ENCODE measurements around the gene TUBA4B. TPM values are rescaled to one million over a fixed set of nuclear protein-coding genes. Genes with fewer than 3 reads are reported as not detected.
"Not testable (repeated sequence)": the region's sequence is repeated elsewhere in the genome, so short reads cannot be mapped to it uniquely, and the experiment has no call there.

Gene TUBA4B
- total RNA-seq, 1 experiment from 2014 or later: not detected

- DNase-seq (ENCODE audit: low read depth): peak; percentile 94
These were observed 21.4 kb downstream of the TUBA4B start for GRCh38 chr2:219274361-219274921.

DNA sequence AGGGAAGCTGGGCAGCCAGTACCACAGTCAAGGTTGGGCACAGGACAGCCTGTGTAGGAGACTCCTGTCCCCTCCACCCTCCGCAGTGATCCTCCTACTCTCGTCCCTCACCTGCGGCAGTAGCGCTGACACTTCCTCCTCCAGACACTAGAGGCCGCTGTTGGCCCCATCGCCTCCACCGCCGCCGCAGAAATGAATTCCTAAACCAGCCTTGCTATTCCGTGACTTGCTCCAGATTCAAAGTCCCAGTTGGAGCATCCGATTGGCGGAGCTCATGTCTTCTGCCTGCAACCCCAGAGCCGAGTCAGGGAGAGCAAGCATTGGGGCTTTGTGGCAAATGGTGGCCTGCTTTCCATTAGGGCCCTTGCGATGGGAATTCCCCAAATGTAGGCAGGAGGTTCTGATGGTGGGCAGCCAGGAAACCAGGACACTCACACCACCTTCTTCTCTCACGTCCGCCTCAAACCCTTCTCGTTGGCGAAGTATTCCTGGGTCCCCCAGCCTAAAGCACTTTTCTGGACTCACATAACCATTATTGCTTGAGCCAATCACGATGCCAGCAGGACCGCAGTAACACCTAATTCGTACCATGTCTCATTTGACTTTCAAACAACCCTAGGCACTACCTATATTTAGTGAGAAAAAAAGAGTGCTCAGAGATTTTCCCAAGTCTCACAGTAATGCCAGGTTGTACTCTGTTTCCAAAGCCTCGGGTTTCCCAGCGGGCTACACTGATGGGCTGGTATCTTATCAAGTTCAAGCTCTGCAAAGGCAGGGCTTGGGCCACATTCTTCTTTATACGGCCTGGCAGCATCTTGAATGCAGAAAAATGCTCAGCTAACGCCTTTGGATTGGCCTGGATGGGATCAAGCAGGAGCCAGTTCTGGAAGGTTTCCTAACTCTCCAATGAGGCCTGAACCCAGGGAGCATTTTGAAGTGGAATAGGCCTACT is 24.9 kb downstream of the TUBA4B start:
- peak; percentile 80 for DNase-seq (ENCODE audit: low read depth)

GRCh38 chr2:219278655-219279150 is 25.7 kb downstream of the TUBA4B start:
- DNase-seq (ENCODE audit: low read depth): no peak

GRCh38 chr2:219279151-219279915 is 26.3 kb downstream of the TUBA4B start, which contains the start of gene DNAJB2:
Gene DNAJB2 (plus strand): TSS chr2:219279366. CDS start chr2:219279834, 468 bp downstream.
- DNase-seq (ENCODE audit: low read depth): peak; percentile 99

GRCh38 chr2:219279916-219280516 is 27.0 kb downstream of the TUBA4B start:
- DNase-seq (ENCODE audit: low read depth): no peak

DNA sequence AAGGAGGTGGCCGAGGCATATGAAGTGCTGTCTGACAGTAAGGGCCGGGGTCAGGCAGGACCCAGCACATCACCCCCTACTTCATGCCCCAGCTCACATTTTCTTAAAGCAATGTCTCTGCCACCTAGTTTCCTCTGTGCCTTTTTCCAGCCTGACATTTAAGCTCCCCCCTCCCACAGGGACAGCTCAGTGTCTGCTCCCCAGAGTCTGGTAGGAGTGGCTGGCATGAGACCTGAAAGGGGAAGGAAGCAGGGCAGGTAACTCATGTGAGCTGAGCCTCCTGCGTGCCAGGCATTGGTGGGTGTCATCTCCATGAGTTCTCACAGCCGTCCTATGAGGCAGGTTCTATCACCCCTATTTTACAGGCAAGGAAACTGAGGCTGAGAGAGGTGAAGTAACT is 27.6 kb downstream of the TUBA4B start:
- no peak for DNase-seq (ENCODE audit: low read depth)

DNA sequence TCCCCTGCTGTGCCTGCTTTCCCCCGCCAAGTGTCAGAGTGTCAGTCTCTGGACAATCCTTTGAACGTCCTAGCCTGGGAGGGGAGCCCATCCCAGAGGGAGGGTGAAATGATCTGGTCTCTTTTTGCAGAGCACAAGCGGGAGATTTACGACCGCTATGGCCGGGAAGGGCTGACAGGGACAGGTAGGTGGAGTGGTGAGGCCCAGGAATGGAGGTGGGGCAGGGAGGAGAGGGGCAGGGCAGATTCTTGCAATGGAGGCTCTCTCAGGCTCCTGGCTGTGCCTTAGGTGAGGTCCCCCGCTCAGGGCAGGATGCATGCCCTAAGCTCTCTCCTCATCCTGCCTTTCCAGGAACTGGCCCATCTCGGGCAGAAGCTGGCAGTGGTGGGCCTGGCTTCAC is 28.5 kb downstream of the TUBA4B start:
- no peak for DNase-seq (ENCODE audit: low read depth)

GRCh38 chr2:219282375-219282774 is 29.3 kb downstream of the TUBA4B start:
- no peak for DNase-seq (ENCODE audit: low read depth)

GRCh38 chr2:219282943-219283581 is 30.0 kb downstream of the TUBA4B start:
- no peak for DNase-seq (ENCODE audit: low read depth)

DNA sequence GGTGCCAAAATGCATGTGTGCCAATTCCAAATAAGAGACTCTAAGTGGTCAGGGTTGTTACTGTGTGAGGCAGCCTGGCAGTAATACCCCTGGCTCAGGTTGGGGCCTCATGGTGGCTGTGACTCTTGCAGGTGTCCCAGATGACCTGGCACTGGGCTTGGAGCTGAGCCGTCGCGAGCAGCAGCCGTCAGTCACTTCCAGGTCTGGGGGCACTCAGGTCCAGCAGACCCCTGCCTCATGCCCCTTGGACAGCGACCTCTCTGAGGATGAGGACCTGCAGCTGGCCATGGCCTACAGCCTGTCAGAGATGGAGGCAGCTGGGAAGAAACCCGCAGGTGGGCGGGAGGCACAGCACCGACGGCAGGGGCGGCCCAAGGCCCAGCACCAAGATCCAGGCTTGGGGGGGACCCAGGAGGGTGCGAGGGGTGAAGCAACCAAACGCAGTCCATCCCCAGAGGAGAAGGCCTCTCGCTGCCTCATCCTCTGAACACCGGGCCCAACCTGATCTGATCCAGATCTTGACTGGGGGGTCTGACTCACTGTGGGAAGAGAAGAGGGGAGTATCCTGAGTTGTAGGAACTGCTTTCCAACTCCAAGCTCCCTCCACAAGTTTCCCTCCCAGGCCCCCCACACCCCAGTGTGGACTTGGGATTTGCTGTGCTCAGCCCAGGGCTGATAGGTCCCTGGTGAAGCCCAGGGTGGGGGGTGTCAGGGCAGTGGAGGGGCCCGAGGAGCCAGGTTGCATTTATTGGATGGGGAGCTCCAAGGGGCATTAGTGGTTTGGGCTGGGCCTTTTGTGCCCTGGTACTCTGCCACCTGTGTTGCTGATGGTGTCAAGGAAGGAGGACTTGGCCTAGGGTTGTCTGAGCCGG is 31.7 kb downstream of the TUBA4B start:
- no peak for DNase-seq (ENCODE audit: low read depth)

GRCh38 chr2:219285373-219285735 is 32.3 kb downstream of the TUBA4B start:
- DNase-seq (ENCODE audit: low read depth): no peak

DNA sequence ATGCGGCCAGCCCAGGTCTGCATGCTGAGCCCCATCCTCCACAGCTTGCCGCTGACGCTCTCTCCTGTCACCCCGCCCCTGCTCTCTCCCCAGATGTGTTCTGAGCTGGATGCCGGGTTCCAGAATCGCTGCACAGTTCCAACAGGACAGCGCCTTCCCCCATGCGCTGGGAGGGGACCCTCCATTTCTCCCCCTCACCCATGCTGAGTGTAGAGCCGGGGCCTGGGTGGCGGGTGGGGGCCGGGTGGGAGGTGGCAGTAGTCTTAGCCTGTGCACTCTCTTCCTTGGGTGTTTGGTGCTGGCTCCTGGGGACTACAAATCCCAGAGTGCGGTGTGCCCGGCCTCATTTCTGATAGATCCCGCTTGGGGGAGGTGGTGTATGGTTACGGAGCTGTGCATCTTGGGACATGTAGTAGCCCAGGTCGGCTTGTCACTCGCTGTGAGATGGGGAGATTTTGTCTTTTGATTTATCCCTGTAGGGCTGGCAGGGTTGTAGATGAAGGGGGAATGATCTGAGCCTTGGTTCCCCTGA is 32.9 kb downstream of the TUBA4B start:
- DNase-seq (ENCODE audit: low read depth): no peak

DNA sequence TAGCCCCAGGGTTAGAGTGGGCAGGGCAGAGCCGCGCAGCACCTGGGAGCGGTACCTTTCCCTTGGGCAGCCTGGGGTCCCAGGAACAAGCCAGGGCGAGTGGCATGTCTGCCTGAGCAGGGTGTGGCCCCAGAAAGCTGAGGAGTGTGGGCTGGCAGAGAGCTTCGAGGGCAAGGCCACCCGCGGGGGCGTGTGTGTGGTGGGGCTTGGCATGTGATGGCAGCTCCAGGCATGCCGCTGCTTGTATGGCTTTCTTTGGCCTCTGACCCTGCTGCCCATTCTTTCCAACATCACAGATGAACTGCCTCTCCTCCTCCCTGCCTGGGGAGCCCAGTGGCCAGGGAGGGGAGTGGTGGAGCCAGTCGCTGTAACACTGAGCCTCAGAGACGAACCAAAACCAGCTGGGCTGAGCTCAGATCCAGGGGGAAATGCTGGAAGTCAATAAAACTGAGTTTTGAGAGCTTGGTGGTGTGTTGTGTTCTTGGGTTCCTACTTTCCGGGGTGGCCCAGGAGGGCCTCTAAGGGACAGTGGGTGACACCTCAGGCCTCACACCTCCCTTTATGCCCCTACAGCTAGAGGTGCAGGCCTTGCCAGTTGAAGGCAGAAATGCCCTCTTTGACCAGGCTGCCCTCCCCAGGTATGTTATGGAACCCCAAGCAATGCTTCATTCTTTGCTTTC is 33.5 kb downstream of the TUBA4B start:
- no peak for DNase-seq (ENCODE audit: low read depth)

DNA sequence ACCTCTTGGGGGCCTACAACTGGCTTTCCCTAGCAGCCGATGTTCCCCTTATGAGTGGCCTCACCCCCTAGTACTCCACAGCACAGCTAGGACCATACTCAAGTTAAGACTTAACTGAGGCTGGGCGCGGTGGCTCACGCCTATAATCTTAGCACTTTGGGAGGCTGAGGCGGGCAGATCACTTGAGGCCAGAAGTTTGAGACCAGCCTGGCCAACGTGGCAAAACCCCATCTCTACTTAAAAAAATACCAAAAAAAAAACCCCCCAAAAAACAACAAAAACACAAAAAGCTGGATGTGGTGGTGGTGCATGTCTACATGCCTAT is 34.0 kb downstream of the TUBA4B start:
- DNase-seq (ENCODE audit: low read depth): not testable (repeated sequence)

DNA sequence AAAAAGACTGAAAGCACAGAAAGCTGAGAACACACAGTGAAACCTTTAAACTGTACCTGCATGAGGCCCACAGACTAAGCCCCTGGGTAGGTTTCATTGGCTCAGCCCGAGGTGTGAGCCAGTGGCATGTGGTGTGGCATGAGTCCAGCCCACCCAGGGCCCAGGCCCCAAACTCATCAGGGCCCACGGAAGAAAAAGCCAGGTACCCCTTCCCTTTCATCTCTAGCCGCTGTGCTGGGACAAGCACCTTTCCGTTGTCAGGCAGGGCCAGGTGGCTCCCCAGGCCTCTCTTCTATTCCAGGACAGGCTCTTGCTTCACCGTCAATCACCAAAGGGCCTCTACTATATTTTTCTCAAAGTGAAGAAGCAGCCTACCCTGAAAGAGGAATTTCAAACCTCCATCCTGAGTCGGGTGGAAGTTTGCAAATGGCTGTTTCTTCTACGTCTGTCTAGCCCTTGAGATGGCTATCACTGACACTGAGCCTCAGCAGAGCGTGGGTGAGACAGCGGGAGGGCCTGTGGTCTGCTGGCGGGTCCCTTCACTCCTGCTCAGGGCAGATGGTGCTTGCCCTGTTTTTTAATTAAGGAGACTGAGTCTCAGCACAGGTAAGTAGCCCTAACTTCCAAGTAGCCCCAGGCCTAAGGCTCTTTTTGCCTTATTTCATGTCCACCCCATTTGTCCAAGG is 34.7 kb downstream of the TUBA4B start:
- DNase-seq (ENCODE audit: low read depth): no peak

DNA sequence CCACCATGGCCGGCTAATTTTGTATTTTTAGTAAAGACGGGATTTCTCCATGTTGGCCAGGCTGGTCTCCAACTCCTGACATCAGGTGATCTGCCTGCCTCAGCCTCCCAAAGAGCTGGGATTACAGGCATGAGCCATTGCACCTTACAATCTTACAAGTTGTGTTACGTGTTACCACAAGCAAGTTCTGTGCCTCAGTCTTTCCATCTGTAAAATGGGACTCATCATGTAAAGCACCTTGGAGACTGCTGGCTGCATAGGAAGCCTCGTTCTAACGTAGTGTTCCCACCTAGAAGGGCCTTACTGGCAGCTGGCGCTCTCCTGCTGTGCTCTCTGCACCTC is 36.1 kb downstream of the TUBA4B start:
- DNase-seq (ENCODE audit: low read depth): no peak

- DNase-seq (ENCODE audit: low read depth): peak; percentile 88
These were observed 36.7 kb downstream of the TUBA4B start for GRCh38 chr2:219289537-219290361.
